OCI-LY3 (cell line): Measurements from ENCODE around the gene PACRG.

Experiments used
- H2AFZ ChIP-seq: fragments of 200-600, 300-600 bp; shearing (Covaris generic); 2 replicates; pipeline ENCODE4 v1.6.0; 2014; ENCODE audit warnings: antibody characterized with exemption, low read depth, low read length
- H3K27ac ChIP-seq: fragments of 200-600, 300-600 bp; sonication (generic); 2 replicates; pipeline ENCODE4 v1.5.1; 2014; ENCODE audit warnings: mild to moderate bottlenecking, low read length, moderate library complexity, mixed read lengths
- H3K27me3 ChIP-seq: fragments of 200-600, 300-600 bp; sonication (generic); 2 replicates; pipeline ENCODE4 v1.6.1; 2014; ENCODE audit warnings: low read depth, low read length, mixed read lengths
- H3K36me3 ChIP-seq: fragments of 200-600, 300-600 bp; sonication (generic); replicated peaks from 2 replicates; pipeline ENCODE3; 2014; ENCODE audit warnings: low read depth, low read length, mixed read lengths
- H3K4me1 ChIP-seq: fragments of 300-600, 200-600 bp; sonication (generic); 2 replicates; pipeline ENCODE4 v1.6.1; 2014; ENCODE audit warnings: low read length, mixed read lengths
- H3K4me2 ChIP-seq: fragments of 200-600, 300-600 bp; sonication (generic); 2 replicates; pipeline ENCODE4 v1.6.1; 2014; ENCODE audit warnings: low read length, mixed read lengths
- H3K4me3 ChIP-seq: fragments of 300-600, 200-600 bp; sonication (generic); 2 replicates; pipeline ENCODE4 v1.5.1; 2014; ENCODE audit warnings: antibody characterized with exemption, mild to moderate bottlenecking, low read length, moderate library complexity
- H3K79me2 ChIP-seq: fragments of 300-600, 200-600 bp; shearing (Covaris generic); 2 replicates; pipeline ENCODE4 v1.6.1; 2014; ENCODE audit warnings: mild to moderate bottlenecking, low read length, mixed read lengths
- H3K9ac ChIP-seq: fragments of 300-600, 200-600 bp; shearing (Covaris generic); 2 replicates; pipeline ENCODE4 v1.6.0; 2014; ENCODE audit warnings: mild to moderate bottlenecking, low read length, moderate library complexity
- H3K9me3 ChIP-seq: fragments of 200-600, 300-600 bp; shearing (Covaris generic); 2 replicates; pipeline ENCODE4 v1.6.1; 2014; ENCODE audit warnings: low read length, mixed read lengths; ENCODE audit not compliant: insufficient read depth
- H4K20me1 ChIP-seq: fragments of 200-600, 300-600 bp; sonication (generic); 2 replicates; pipeline ENCODE4 v1.6.1; 2016; ENCODE audit warnings: low read length, mixed read lengths; ENCODE audit not compliant: insufficient read depth
- CTCF ChIP-seq: fragments of 200-600, 300-600 bp; sonication (generic); IDR thresholded peaks from 2 replicates; pipeline ENCODE4 v1.5.1; 2014; ENCODE audit warnings: antibody characterized with exemption, low read length, low read depth
- EZH2phosphoT487 ChIP-seq: fragments of 200-600 bp; shearing (Covaris generic); IDR thresholded peaks from 2 replicates; pipeline ENCODE4 v1.6.1; 2018; ENCODE audit warnings: antibody characterized with exemption, mixed run types, low read depth

The PACRG gene

GRCh38 chr6:162866656-162867055 lies 138.9 kb downstream of the PACRG start:
- H3K27me3 ChIP-seq = no peaks in the 10 kb centered on the region
- H3K9ac ChIP-seq = no peak overlapping the region
- H4K20me1 ChIP-seq = no peaks in the 10 kb centered on the region
- H3K4me3 ChIP-seq = no peak overlapping the region
- H3K9me3 ChIP-seq = no peaks in the 10 kb centered on the region
- H3K36me3 ChIP-seq = no peaks in the 10 kb centered on the region
- no peak overlapping the region for H3K4me2 ChIP-seq
- no peak overlapping the region for H2AFZ ChIP-seq
- no peak overlapping the region for H3K27ac ChIP-seq
- TF ChIP-seq EZH2phosphoT487 = no peak
- TF ChIP-seq CTCF = no peak
- H3K79me2 ChIP-seq = no peaks in the 10 kb centered on the region
- no peaks in the 10 kb centered on the region for H3K4me1 ChIP-seq

GRCh38 chr6:162868397-162868796 lies 140.6 kb downstream of the PACRG start:
- Histone ChIP-seq H3K9ac (no peak overlapping the region), H3K79me2 (no peaks in the 10 kb centered on the region), H3K9me3 (no peaks in the 10 kb centered on the region), H3K4me3 (no peak overlapping the region), H3K27me3 (no peaks in the 10 kb centered on the region), H4K20me1 (no peaks in the 10 kb centered on the region), H3K4me2 (no peak overlapping the region), H3K36me3 (no peaks in the 10 kb centered on the region), H3K27ac (no peak overlapping the region), H2AFZ (no peak overlapping the region), H3K4me1 (no peaks in the 10 kb centered on the region)
- no peak for TF ChIP-seq EZH2phosphoT487
- TF ChIP-seq CTCF = no peak

- H3K4me2 ChIP-seq = no peak overlapping the region
- H3K36me3 ChIP-seq = no peaks in the 10 kb centered on the region
- no peak overlapping the region for H3K4me3 ChIP-seq
- no peak overlapping the region for H3K9ac ChIP-seq
- H3K4me1 ChIP-seq = no peaks in the 10 kb centered on the region
- no peak overlapping the region for H2AFZ ChIP-seq
- H3K9me3 ChIP-seq = no peaks in the 10 kb centered on the region
- no peak overlapping the region for H3K27ac ChIP-seq
- H3K79me2 ChIP-seq = no peaks in the 10 kb centered on the region
- H4K20me1 ChIP-seq = no peaks in the 10 kb centered on the region
- no peaks in the 10 kb centered on the region for H3K27me3 ChIP-seq
- TF ChIP-seq EZH2phosphoT487 = no peak
- TF ChIP-seq CTCF = no peak
These were observed 144.2 kb downstream of the PACRG start for GRCh38 chr6:162871966-162872365.

GRCh38 chr6:162873537-162873936 lies 145.8 kb downstream of the PACRG start:
- Histone ChIP-seq H2AFZ (no peak overlapping the region), H3K27ac (no peak overlapping the region), H3K4me2 (no peak overlapping the region), H3K27me3 (no peaks in the 10 kb centered on the region), H3K79me2 (no peaks in the 10 kb centered on the region), H3K36me3 (no peaks in the 10 kb centered on the region), H3K9me3 (no peaks in the 10 kb centered on the region), H4K20me1 (no peaks in the 10 kb centered on the region), H3K4me1 (no peaks in the 10 kb centered on the region), H3K4me3 (no peak overlapping the region), H3K9ac (no peak overlapping the region)
- TF ChIP-seq CTCF (no peak), EZH2phosphoT487 (no peak)
